Lung (tissue), 12 donors: ENCODE measurements around the gene AXIN1. TPM values are rescaled to one million over a fixed set of nuclear protein-coding genes. Genes with fewer than 3 reads are reported as not detected.

Experiments
- ATAC-seq: fragments of 200-7000 bp; cut with Tn5 transposase; one replicate; pipeline ENCODE4 v1.9.1; 2020; ENCODE audit warnings: moderate number of reproducible peaks; ENCODE audit not compliant: insufficient read depth, low FRiP score
- DNase-seq, 3 donors: peaks; one replicate each; pipeline ENCODE4 v3.0.0-alpha.2; 2013 to 2017
- H3K27ac ChIP-seq, 2 donors: one replicate each; pipeline ENCODE4 v1.5.1; 2013; ENCODE audit warnings: mild to moderate bottlenecking in 2 of 2, moderate library complexity in 2 of 2, control low read depth in 1 of 2, inconsistent platforms in 1 of 2, low read depth in 1 of 2, low read length in 1 of 2
- H3K27me3 ChIP-seq, 3 donors: one replicate each; pipeline ENCODE4 v1.5.1; 2013; ENCODE audit warnings: low read length in 2 of 3; ENCODE audit not compliant: control insufficient read depth in 3 of 3, insufficient read depth in 3 of 3
- H3K36me3 ChIP-seq, 4 donors: one replicate each; pipeline ENCODE4 v1.5.1; 2013; ENCODE audit warnings: low read length in 4 of 4, mild to moderate bottlenecking in 1 of 4, moderate library complexity in 1 of 4; ENCODE audit not compliant: control insufficient read depth in 4 of 4, insufficient read depth in 4 of 4
- H3K4me1 ChIP-seq, 5 donors: one replicate each; pipeline ENCODE4 v1.5.1; 2013; ENCODE audit warnings: low read length in 5 of 5, mild to moderate bottlenecking in 2 of 5, moderate library complexity in 1 of 5; ENCODE audit not compliant: control insufficient read depth in 5 of 5, insufficient read depth in 5 of 5
- H3K4me3 ChIP-seq: one replicate; pipeline ENCODE4 v1.5.1; 2013; ENCODE audit warnings: mild to moderate bottlenecking, control low read depth, moderate library complexity
- H3K9ac ChIP-seq, 2 donors: one replicate each; pipeline ENCODE4 v1.5.1; 2013; ENCODE audit warnings: low read length in 2 of 2, control low read depth in 1 of 2; ENCODE audit not compliant: insufficient read depth in 1 of 2
- H3K9me3 ChIP-seq, 4 donors: one replicate each; pipeline ENCODE4 v1.5.1; 2013; ENCODE audit warnings: low read length in 3 of 4, mild to moderate bottlenecking in 1 of 4, moderate library complexity in 1 of 4; ENCODE audit not compliant: control insufficient read depth in 4 of 4, insufficient read depth in 3 of 4
- WGBS, 2 donors: extraction: QIAGEN DNeasy Blood & Tissue Kit; methylation state at CpG; one replicate each; pipeline ENCODE4 v1.1.7; 2013; 5-methylcytosine and 5-hydroxymethylcytosine counted together
- polyA plus RNA-seq, 2 donors: library from polyadenylated mRNA; stranded (reverse); fragments of 200-250 nt; gene quantifications; one replicate each; pipeline ENCODE4 v1.2.1, GENCODE V29; 2013
- total RNA-seq, 2 donors: library from RNA; depleted of rRNA in 1 of 2; stranded (reverse); fragments of >200 nt in 1 of 2; gene quantifications; one replicate each; pipeline ENCODE4 v1.2.1, GENCODE V29; 2014 to 2021
- TF ChIP-seq, protein P1 (sequence below): IDR thresholded peaks from 2 replicates; pipeline ENCODE4 v1.5.1; 2012; ENCODE audit warnings: mild to moderate bottlenecking; ENCODE audit errors: control extremely low read depth, extremely low read depth
- donor health status: control.
- donor health status: control.
- donor health status: Bipolar disorder and iron deficiency.
- donor health status: healthy.
- donor health status: DM: yes; HTN: yes; CAD: no.

The AXIN1 gene
- total and polyA plus RNA-seq, 4 donors, result 16.9 to 25.9 (median 19.4) TPM

DNA sequence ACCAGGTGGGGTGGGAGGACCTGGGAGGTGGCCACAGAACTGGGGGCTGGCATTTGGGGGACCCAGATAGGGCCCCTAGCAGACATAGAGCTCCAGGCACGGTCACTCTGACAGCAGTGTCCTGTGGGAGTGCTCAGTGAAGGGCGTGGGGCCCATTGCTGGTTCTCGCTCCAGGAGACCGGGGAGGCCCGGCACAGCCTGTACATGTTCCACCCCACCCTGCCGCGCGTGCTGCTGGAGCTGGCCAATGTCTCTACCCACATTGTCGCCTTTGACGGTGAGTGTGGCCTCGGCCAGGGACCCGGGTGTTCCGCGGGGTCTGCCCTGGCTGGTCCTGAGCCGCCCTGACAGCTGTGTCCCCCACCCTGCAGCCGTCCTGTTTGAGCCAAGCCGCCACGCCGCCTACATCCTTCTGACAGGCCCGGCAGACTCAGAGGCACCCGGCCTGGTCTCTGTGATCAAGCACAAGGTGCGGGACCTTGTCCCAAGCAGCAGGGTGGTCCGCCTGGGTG, 88.0 kb downstream of the AXIN1 start:
- TF ChIP-seq, protein P1, sequence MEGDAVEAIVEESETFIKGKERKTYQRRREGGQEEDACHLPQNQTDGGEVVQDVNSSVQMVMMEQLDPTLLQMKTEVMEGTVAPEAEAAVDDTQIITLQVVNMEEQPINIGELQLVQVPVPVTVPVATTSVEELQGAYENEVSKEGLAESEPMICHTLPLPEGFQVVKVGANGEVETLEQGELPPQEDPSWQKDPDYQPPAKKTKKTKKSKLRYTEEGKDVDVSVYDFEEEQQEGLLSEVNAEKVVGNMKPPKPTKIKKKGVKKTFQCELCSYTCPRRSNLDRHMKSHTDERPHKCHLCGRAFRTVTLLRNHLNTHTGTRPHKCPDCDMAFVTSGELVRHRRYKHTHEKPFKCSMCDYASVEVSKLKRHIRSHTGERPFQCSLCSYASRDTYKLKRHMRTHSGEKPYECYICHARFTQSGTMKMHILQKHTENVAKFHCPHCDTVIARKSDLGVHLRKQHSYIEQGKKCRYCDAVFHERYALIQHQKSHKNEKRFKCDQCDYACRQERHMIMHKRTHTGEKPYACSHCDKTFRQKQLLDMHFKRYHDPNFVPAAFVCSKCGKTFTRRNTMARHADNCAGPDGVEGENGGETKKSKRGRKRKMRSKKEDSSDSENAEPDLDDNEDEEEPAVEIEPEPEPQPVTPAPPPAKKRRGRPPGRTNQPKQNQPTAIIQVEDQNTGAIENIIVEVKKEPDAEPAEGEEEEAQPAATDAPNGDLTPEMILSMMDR, result no peak
- H3K27me3 ChIP-seq, result no peaks in the 10 kb centered on the region
- 93 to 97% methylated on average over 23 of the region's 23 CpGs for WGBS, 2 donors
- ATAC-seq (no peak), DNase-seq (no peak)
- H3K9ac ChIP-seq, result no peak overlapping the region
- no peak overlapping the region for H3K27ac ChIP-seq
- H3K4me3 ChIP-seq, result no peak overlapping the region
- no peaks in the 10 kb centered on the region for H3K9me3 ChIP-seq
- peaks cover 0 to 47% (median 13%) of the 10 kb centered on the region in 4 donors for H3K36me3 ChIP-seq
- H3K4me1 ChIP-seq, result peaks cover 0 to 5% (median 0%) of the 10 kb centered on the region in 5 donors

DNA sequence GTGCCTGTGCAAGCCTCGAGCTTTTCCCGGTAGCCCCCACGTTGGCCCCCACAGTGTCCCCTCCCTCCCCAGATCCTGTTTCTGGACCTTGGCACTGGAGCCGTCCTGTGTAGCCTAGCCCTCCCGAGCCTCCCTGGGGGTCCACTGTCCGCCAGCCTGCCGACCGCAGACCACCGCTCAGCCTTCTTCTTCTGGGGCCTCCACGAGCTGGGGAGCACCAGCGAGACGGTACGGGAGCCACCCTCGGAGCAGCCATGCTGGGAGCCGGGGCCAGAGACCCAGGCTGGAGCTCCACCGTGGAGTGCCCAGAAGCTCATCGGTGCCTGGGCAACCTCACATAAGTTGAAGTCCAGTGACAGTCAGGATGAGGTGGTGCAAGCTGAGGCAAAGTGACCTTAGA, 88.6 kb downstream of the AXIN1 start:
- WGBS, 2 donors, result 96% methylated on average over 17 of the region's 17 CpGs
- peaks cover 0 to 49% (median 13%) of the 10 kb centered on the region in 4 donors for H3K36me3 ChIP-seq
- no peaks in the 10 kb centered on the region for H3K27me3 ChIP-seq
- ATAC-seq (no peak), DNase-seq (no peak)
- no peak overlapping the region for H3K27ac ChIP-seq
- H3K9me3 ChIP-seq, result no peaks in the 10 kb centered on the region
- H3K4me1 ChIP-seq, result peaks cover 0 to 5% (median 0%) of the 10 kb centered on the region in 5 donors
- TF ChIP-seq, protein P1, result no peak
- H3K4me3 ChIP-seq, result no peak overlapping the region
- H3K9ac ChIP-seq, result no peak overlapping the region

DNA sequence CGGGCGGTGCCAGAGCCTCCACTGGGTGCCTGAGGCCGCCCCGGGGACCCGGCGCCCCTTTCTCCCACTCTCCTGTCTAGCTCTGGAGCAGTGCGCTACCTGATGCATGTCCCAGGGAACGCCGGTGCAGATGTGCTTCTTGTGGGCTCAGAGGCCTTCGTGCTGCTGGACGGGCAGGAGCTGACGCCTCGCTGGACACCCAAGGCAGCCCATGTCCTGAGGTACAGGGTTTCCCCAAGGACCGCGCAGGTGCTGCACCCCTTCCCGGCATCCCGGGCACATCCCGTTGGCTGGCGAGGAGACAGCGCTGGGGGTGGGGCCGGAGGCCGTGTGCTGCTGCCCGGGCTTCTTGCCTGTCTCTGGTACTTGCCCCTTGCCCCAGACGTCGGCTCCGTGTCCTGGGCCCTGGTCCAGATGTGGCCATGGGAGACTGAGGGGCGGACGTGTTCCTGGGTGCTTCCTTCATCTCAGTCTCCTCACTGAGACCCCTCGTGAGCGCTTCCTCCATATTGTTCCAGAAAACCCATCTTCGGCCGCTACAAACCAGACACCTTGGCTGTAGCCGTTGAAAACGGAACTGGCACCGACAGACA, 89.2 kb downstream of the AXIN1 start:
- whole genome bisulfite sequencing, 2 donors, result 95 to 97% methylated on average over 35 of the region's 35 CpGs
- Histone ChIP-seq H3K27me3 (no peaks in the 10 kb centered on the region), H3K27ac (no peak overlapping the region), H3K4me3 (no peak overlapping the region), H3K4me1 (peaks cover 0 to 4% (median 0%) of the 10 kb centered on the region in 5 donors), H3K9me3 (no peaks in the 10 kb centered on the region), H3K9ac (no peak overlapping the region), H3K36me3 (peaks cover 0 to 49% (median 13%) of the 10 kb centered on the region in 4 donors)
- no peak for ATAC-seq
- TF ChIP-seq, protein P1, result no peak
- no peak for DNase-seq
